Left lung (tissue), 10 donors: ENCODE results near the gene LEP. TPM values are rescaled to one million over a fixed set of nuclear protein-coding genes. Genes with fewer than 3 reads are reported as not detected.
A peak's percentile ranks its signal among the peaks of the same experiment; 100 is the strongest.

ENCODE experiments used
- ATAC-seq: fragments of 200-7000 bp; cut with Tn5 transposase; one replicate; pipeline ENCODE4 v1.9.1; 2020; ENCODE audit warnings: moderate library complexity
- DNase-seq, 4 donors: peaks; one replicate each; pipeline ENCODE4 v3.0.0-alpha.2; 2013 to 2020
- H3K27ac ChIP-seq, 2 donors: fragments of 200-600 bp; sonication (generic) in 1 of 2; one replicate each; pipeline versions ENCODE4 v1.5.0 to v1.8.0; 2020 to 2021
- H3K27me3 ChIP-seq, 2 donors: fragments of 200-600 bp; sonication (generic) in 1 of 2; one replicate each; pipeline versions ENCODE4 v1.5.0 to v1.8.0; 2020 to 2021
- H3K36me3 ChIP-seq, 2 donors: fragments of 200-600 bp; sonication (generic) in 1 of 2; one replicate each; pipeline versions ENCODE4 v1.5.0 to v1.8.0; 2020 to 2021
- H3K4me1 ChIP-seq, 2 donors: fragments of 200-600 bp; one replicate each; pipeline ENCODE4 v1.8.0; 2021
- H3K4me3 ChIP-seq, 2 donors: fragments of 200-600 bp; sonication (generic) in 1 of 2; one replicate each; pipeline versions ENCODE4 v1.5.0 to v1.8.0; 2020 to 2021; ENCODE audit warnings: mild to moderate bottlenecking in 1 of 2
- H3K9me3 ChIP-seq, 2 donors: fragments of 200-600 bp; sonication (generic) in 1 of 2; one replicate each; pipeline versions ENCODE4 v1.5.0 to v1.8.0; 2020 to 2021
- CTCF ChIP-seq, 2 donors: fragments of 200-600 bp; sonication (generic) in 1 of 2; IDR thresholded peaks; one replicate each; pipeline versions ENCODE4 v1.5.0 to v1.8.0; 2021; ENCODE audit warnings: antibody characterized with exemption in 2 of 2
- intact Hi-C, 2 donors: fragments of 100-400 bp; cut with DNase I; formaldehyde crosslinking; loops; one replicate each; pipeline versions ENCODE4 v1.11.2 to v1.14.2; 2022
- polyA plus RNA-seq, 6 donors: library from polyadenylated mRNA; unstranded; fragments of 120-200 nt; gene quantifications; one replicate each; pipeline ENCODE4 v1.2.1, GENCODE V29; 2013; ENCODE audit not compliant: insufficient read length in 6 of 6
- total RNA-seq, 2 donors: library from RNA; stranded (reverse); fragmentation: NEBNext Ultra II Directional; extraction: Animal tissue kit (Norgen Biotek cat#: 25700); gene quantifications; one replicate each; pipeline ENCODE4 v1.2.1, GENCODE V29; 2021
- donor health status: DM: no; HTN: yes; CAD: no.
- donor health status: DM: no; HTN: no; CAD: no.

Gene LEP
- total and polyA plus RNA-seq, 8 donors, result 0.04 to 0.16 (median 0.11) TPM

- Histone ChIP-seq H3K27me3 (peaks cover 0 to 15% of the 10 kb centered on the region in 2 donors), H3K27ac (peak overlapping the region in 1 of 2 donors; percentile 82), H3K4me3 (no peak overlapping the region), H3K36me3 (no peaks in the 10 kb centered on the region), H3K4me1 (peaks cover 2 to 21% of the 10 kb centered on the region in 2 donors), H3K9me3 (no peaks in the 10 kb centered on the region)
- TF ChIP-seq CTCF (IDR thresholded peaks at IDR 0.05), result no peak
- ATAC-seq, result peak; percentile 48
- peak in 2 of 4 donors; percentile 81 to 93 for DNase-seq
- intact Hi-C loops, result no loop called here
Observed at GRCh38 chr7:128217030-128217805, 23.9 kb upstream of the LEP start.

GRCh38 chr7:128217967-128218652 lies 23.0 kb upstream of the LEP start:
- Histone ChIP-seq H3K27ac (peak overlapping the region in 1 of 2 donors; percentile 82), H3K27me3 (peaks cover 0 to 15% of the 10 kb centered on the region in 2 donors), H3K9me3 (no peaks in the 10 kb centered on the region), H3K4me1 (peaks cover 2 to 29% of the 10 kb centered on the region in 2 donors), H3K4me3 (no peak overlapping the region), H3K36me3 (no peaks in the 10 kb centered on the region)
- TF ChIP-seq CTCF (IDR thresholded peaks at IDR 0.05), result no peak
- intact Hi-C loops, result no loop called here
- ATAC-seq, result no peak
- DNase-seq, result no peak

- intact Hi-C loops, result no loop called here
- TF ChIP-seq CTCF (IDR thresholded peaks at IDR 0.05), result no peak
- Histone ChIP-seq H3K4me1 (peaks cover 2 to 31% of the 10 kb centered on the region in 2 donors), H3K4me3 (no peak overlapping the region), H3K27ac (no peak overlapping the region), H3K36me3 (no peaks in the 10 kb centered on the region), H3K27me3 (peaks cover 0 to 15% of the 10 kb centered on the region in 2 donors), H3K9me3 (no peaks in the 10 kb centered on the region)
- DNase-seq, result no peak
- no peak for ATAC-seq
Observed at GRCh38 chr7:128219636-128220035, 21.4 kb upstream of the LEP start.

GRCh38 chr7:128221929-128222403 lies 19.1 kb upstream of the LEP start:
- TF ChIP-seq CTCF (IDR thresholded peaks at IDR 0.05), result no peak
- peaks cover 0 to 16% of the 10 kb centered on the region in 2 donors for H3K27me3 ChIP-seq
- H3K27ac ChIP-seq, result peak overlapping the region in 1 of 2 donors; percentile 59
- no peaks in the 10 kb centered on the region for H3K36me3 ChIP-seq
- H3K4me3 ChIP-seq, result no peak overlapping the region
- DNase-seq (no peak), ATAC-seq (peak; percentile 18)
- peaks cover 0 to 31% of the 10 kb centered on the region in 2 donors for H3K4me1 ChIP-seq
- intact Hi-C loops, result no loop called here
- H3K9me3 ChIP-seq, result no peaks in the 10 kb centered on the region
